OCI-LY7 (cell line): ENCODE measurements around the gene ESYT2.
A peak's percentile ranks its signal among the peaks of the same experiment; 100 is the strongest.

Experiments
- CTCF ChIP-seq: fragments of 200-600 bp; sonication (generic); conservative IDR thresholded peaks from 2 replicates; pipeline ENCODE4 v1.5.1; 2014; ENCODE audit warnings: mild to moderate bottlenecking, antibody characterized with exemption, low read length, moderate library complexity, mixed read lengths
- EZH2phosphoT487 ChIP-seq: fragments of 200-600 bp; sonication (generic); IDR thresholded peaks from 2 replicates; pipeline ENCODE4 v1.6.1; 2018; ENCODE audit warnings: low read depth, borderline replicate concordance, mild to moderate bottlenecking, mixed run types, antibody characterized with exemption, low read length, moderate library complexity, mixed read lengths

GRCh38 chr7:158829342-158830210 is at the start of gene ESYT2:
- TF ChIP-seq CTCF = peak; percentile 43
- no peak for TF ChIP-seq EZH2phosphoT487
